Ureter (tissue), 1 donor: ENCODE results near the gene ROR2. TPM values are rescaled to one million over a fixed set of nuclear protein-coding genes. Genes with fewer than 3 reads are reported as not detected.
"Not testable (repeated sequence)": the region's sequence is repeated elsewhere in the genome, so short reads cannot be mapped to it uniquely, and the experiment has no call there.

Source experiments
- DNase-seq: peaks from one replicate; pipeline ENCODE4 v3.0.0-alpha.2; 2020; ENCODE audit warnings: low spot score
- total RNA-seq: library from RNA; stranded (reverse); gene quantifications from one replicate; pipeline ENCODE4 v1.2.4, GENCODE V29; 2023
- donor health status: DM: yes; HTN: yes; CAD: no.

Gene ROR2
- total RNA-seq, 1 donor from 2014 or later = 16.7 TPM

GRCh38 chr9:91924090-91924489, 25.9 kb downstream of the ROR2 start:
- DNase-seq = no peak

- no peak for DNase-seq
Observed at GRCh38 chr9:91923145-91923544, 26.9 kb downstream of the ROR2 start.

GRCh38 chr9:91921371-91921770, 28.7 kb downstream of the ROR2 start:
- DNase-seq = no peak

- DNase-seq = no peak
Observed at GRCh38 chr9:91920630-91921350, 29.2 kb downstream of the ROR2 start.

- no peak for DNase-seq
Observed at GRCh38 chr9:91919621-91920020, 30.4 kb downstream of the ROR2 start.

GRCh38 chr9:91917436-91917835, 32.6 kb downstream of the ROR2 start:
- DNase-seq = no peak

GRCh38 chr9:91915524-91916263, 34.3 kb downstream of the ROR2 start:
- DNase-seq = no peak

- DNase-seq = no peak
Observed at GRCh38 chr9:91914937-91915336, 35.1 kb downstream of the ROR2 start.

GRCh38 chr9:91914404-91914803, 35.6 kb downstream of the ROR2 start:
- no peak for DNase-seq

GRCh38 chr9:91913986-91914385, 36.0 kb downstream of the ROR2 start:
- no peak for DNase-seq

- no peak for DNase-seq
Observed at GRCh38 chr9:91913096-91913495, 36.9 kb downstream of the ROR2 start.

GRCh38 chr9:91911657-91912056, 38.4 kb downstream of the ROR2 start:
- no peak for DNase-seq

- not testable (repeated sequence) for DNase-seq
Observed at GRCh38 chr9:91909256-91909655, 40.8 kb downstream of the ROR2 start.

- DNase-seq = no peak
Observed at GRCh38 chr9:91908746-91909145, 41.3 kb downstream of the ROR2 start.

- no peak for DNase-seq
Observed at GRCh38 chr9:91908293-91908623, 41.8 kb downstream of the ROR2 start.

- no peak for DNase-seq
Observed at GRCh38 chr9:91907484-91908292, 42.3 kb downstream of the ROR2 start.

- no peak for DNase-seq
Observed at GRCh38 chr9:91905991-91906469, 44.0 kb downstream of the ROR2 start.

- no peak for DNase-seq
Observed at GRCh38 chr9:91905237-91905650, 44.8 kb downstream of the ROR2 start.

- no peak for DNase-seq
Observed at GRCh38 chr9:91904588-91905236, 45.3 kb downstream of the ROR2 start.

- DNase-seq = no peak
Observed at GRCh38 chr9:91903126-91903911, 46.7 kb downstream of the ROR2 start.

- DNase-seq = no peak
Observed at GRCh38 chr9:91902475-91903125, 47.4 kb downstream of the ROR2 start.
